Esophagus (tissue), 2 donors: ENCODE results near the gene CYP4A22. TPM values are rescaled to one million over a fixed set of nuclear protein-coding genes. Genes with fewer than 3 reads are reported as not detected.
"Not testable (repeated sequence)": the region's sequence is repeated elsewhere in the genome, so short reads cannot be mapped to it uniquely, and the experiment has no call there.

Experiments used
- H3K27ac ChIP-seq, 2 donors: one replicate each; pipeline ENCODE4 v1.5.1; 2013; ENCODE audit warnings: low read depth in 2 of 2, mild to moderate bottlenecking in 2 of 2, inconsistent platforms in 1 of 2, low read length in 1 of 2, moderate library complexity in 1 of 2
- H3K27me3 ChIP-seq, 2 donors: one replicate each; pipeline ENCODE4 v1.6.1; 2013; ENCODE audit warnings: low read length in 2 of 2, control low read depth in 1 of 2, mild to moderate bottlenecking in 1 of 2; ENCODE audit not compliant: insufficient read depth in 2 of 2, control insufficient read depth in 1 of 2
- H3K36me3 ChIP-seq, 2 donors: one replicate each; pipeline ENCODE4 v1.6.1; 2013; ENCODE audit warnings: low read length in 1 of 2; ENCODE audit not compliant: control insufficient read depth in 2 of 2, insufficient read depth in 2 of 2
- H3K4me1 ChIP-seq, 2 donors: one replicate each; pipeline ENCODE4 v1.6.1; 2013; ENCODE audit warnings: low read length in 1 of 2; ENCODE audit not compliant: control insufficient read depth in 2 of 2, insufficient read depth in 2 of 2
- H3K4me3 ChIP-seq, 2 donors: one replicate each; pipeline ENCODE4 v1.5.1; 2013; ENCODE audit warnings: low read length in 2 of 2, mild to moderate bottlenecking in 2 of 2, low read depth in 1 of 2, moderate library complexity in 1 of 2
- H3K9me3 ChIP-seq, 2 donors: one replicate each; pipeline ENCODE4 v1.6.1; 2013; ENCODE audit warnings: mild to moderate bottlenecking in 2 of 2, low read depth in 1 of 2, low read length in 1 of 2, moderate library complexity in 1 of 2; ENCODE audit not compliant: control insufficient read depth in 2 of 2, insufficient read depth in 1 of 2
- whole genome bisulfite sequencing, 2 donors: extraction: QIAGEN DNeasy Blood & Tissue Kit; methylation state at CpG; one replicate each; pipeline ENCODE4 v1.1.7; 2013; 5-methylcytosine and 5-hydroxymethylcytosine counted together
- polyA plus RNA-seq, 2 donors: library from polyadenylated mRNA; stranded (reverse); fragments of 200-250 nt; gene quantifications; one replicate each; pipeline ENCODE4 v1.2.3, GENCODE V29; 2013
- donor health status: healthy with polysubstance abuse.
- donor health status: Bipolar disorder and iron deficiency.

The CYP4A22 gene
- polyA plus RNA-seq, 2 donors: 0.02 TPM; not detected in 1

GRCh38 chr1:47147047-47147785 is 10.0 kb downstream of the CYP4A22 start:
- H3K4me1 ChIP-seq: no peaks in the 10 kb centered on the region
- H3K4me3 ChIP-seq: no peak overlapping the region
- no peaks in the 10 kb centered on the region for H3K36me3 ChIP-seq
- WGBS, 2 donors: 58% methylated on average over 6 of the region's 6 CpGs
- no peaks in the 10 kb centered on the region for H3K9me3 ChIP-seq
- no peaks in the 10 kb centered on the region for H3K27me3 ChIP-seq
- no peak overlapping the region for H3K27ac ChIP-seq

GRCh38 chr1:47149162-47149561 is 11.9 kb downstream of the CYP4A22 start:
- 39 to 42% methylated on average over 9 of the region's 9 CpGs for WGBS, 2 donors
- not testable (repeated sequence) for H3K27me3 ChIP-seq, H3K4me3 ChIP-seq, H3K4me1 ChIP-seq, H3K9me3 ChIP-seq, H3K27ac ChIP-seq, H3K36me3 ChIP-seq

- not testable (repeated sequence) for H3K9me3 ChIP-seq, H3K27ac ChIP-seq, H3K4me1 ChIP-seq, H3K27me3 ChIP-seq, H3K36me3 ChIP-seq, H3K4me3 ChIP-seq
These were observed 19.2 kb downstream of the CYP4A22 start for GRCh38 chr1:47156457-47156856.

- H3K27me3 ChIP-seq, H3K4me1 ChIP-seq, H3K27ac ChIP-seq, H3K4me3 ChIP-seq, H3K36me3 ChIP-seq, H3K9me3 ChIP-seq: not testable (repeated sequence)
- WGBS, 2 donors: 83 to 92% methylated on average over 3 of the region's 3 CpGs
These were observed 20.7 kb downstream of the CYP4A22 start for GRCh38 chr1:47157957-47158356.

- no peaks in the 10 kb centered on the region for H3K27me3 ChIP-seq
- no peaks in the 10 kb centered on the region for H3K4me1 ChIP-seq
- H3K27ac ChIP-seq: no peak overlapping the region
- no peak overlapping the region for H3K4me3 ChIP-seq
- no peaks in the 10 kb centered on the region for H3K36me3 ChIP-seq
- no peaks in the 10 kb centered on the region for H3K9me3 ChIP-seq
These were observed 23.5 kb downstream of the CYP4A22 start for GRCh38 chr1:47160716-47161115.

- H3K4me1 ChIP-seq: no peaks in the 10 kb centered on the region
- 75 to 78% methylated on average over 5 of the region's 5 CpGs for WGBS, 2 donors
- H3K27me3 ChIP-seq: no peaks in the 10 kb centered on the region
These were observed 24.2 kb downstream of the CYP4A22 start for GRCh38 chr1:47161298-47162040.

GRCh38 chr1:47164552-47164951 is 27.3 kb downstream of the CYP4A22 start:
- Histone ChIP-seq H3K9me3 (no peaks in the 10 kb centered on the region), H3K27me3 (no peaks in the 10 kb centered on the region), H3K27ac (no peak overlapping the region), H3K36me3 (no peaks in the 10 kb centered on the region), H3K4me3 (no peak overlapping the region), H3K4me1 (no peaks in the 10 kb centered on the region)

More at GRCh38 chr1:47161298-47162040, 24.2 kb downstream of the CYP4A22 start:
- Histone ChIP-seq H3K9me3 (no peaks in the 10 kb centered on the region), H3K4me3 (no peak overlapping the region), H3K27ac (no peak overlapping the region), H3K36me3 (no peaks in the 10 kb centered on the region)

- Histone ChIP-seq H3K27me3 (no peaks in the 10 kb centered on the region), H3K27ac (no peak overlapping the region), H3K36me3 (peaks cover 0 to 2% of the 10 kb centered on the region in 2 donors), H3K9me3 (no peaks in the 10 kb centered on the region), H3K4me1 (peaks cover 2% of the 10 kb centered on the region in 2 donors), H3K4me3 (no peak overlapping the region)
- 83 to 90% methylated on average over 5 of the region's 5 CpGs for WGBS, 2 donors
These were observed 35.5 kb downstream of the CYP4A22 start for GRCh38 chr1:47172782-47173181.

GRCh38 chr1:47174656-47175020 is 37.4 kb downstream of the CYP4A22 start:
- H3K4me1 ChIP-seq: peaks cover 2 to 7% of the 10 kb centered on the region in 2 donors
- no peaks in the 10 kb centered on the region for H3K9me3 ChIP-seq

More at GRCh38 chr1:47174656-47175020, 37.4 kb downstream of the CYP4A22 start:
- Histone ChIP-seq H3K36me3 (peaks cover 0 to 2% of the 10 kb centered on the region in 2 donors), H3K27ac (no peak overlapping the region), H3K27me3 (no peaks in the 10 kb centered on the region), H3K4me3 (no peak overlapping the region)
